CD14-positive monocyte (primary cell): Measurements from ENCODE around the gene RAB5A. TPM values are rescaled to one million over a fixed set of nuclear protein-coding genes. Genes with fewer than 3 reads are reported as not detected.
"Not testable (repeated sequence)": the region's sequence is repeated elsewhere in the genome, so short reads cannot be mapped to it uniquely, and the experiment has no call there.

Experiments used
- DNase-seq, 3 donors: peaks; one replicate each; pipeline ENCODE4 v3.0.0-alpha.2; 2011 to 2022
- H2AFZ ChIP-seq: 2 replicates; pipeline ENCODE4 v1.6.0; 2012; ENCODE audit warnings: mild to moderate bottlenecking, low read depth, low read length, inconsistent platforms; ENCODE audit not compliant: insufficient read depth, poor library complexity, severe bottlenecking
- H3K27ac ChIP-seq, 2 donors: 1 replicate in 1 of 2; 2 replicates in 1 of 2; pipeline ENCODE4 v1.5.1; 2012 to 2013; ENCODE audit warnings: low read length in 2 of 2, control low read depth in 1 of 2, inconsistent platforms in 1 of 2, low read depth in 1 of 2, mild to moderate bottlenecking in 1 of 2
- H3K27me3 ChIP-seq, 2 donors: one replicate each; pipeline versions ENCODE4 v1.6.0 to v1.6.1; 2011 to 2013; ENCODE audit warnings: low read length in 2 of 2; ENCODE audit not compliant: control insufficient read depth in 2 of 2, insufficient read depth in 2 of 2
- H3K36me3 ChIP-seq, 2 donors: replicated peaks in 1 of 2; 1 replicate in 1 of 2; 2 replicates in 1 of 2; pipeline versions ENCODE4 v1.5.1 to v1.6.1; 2012 to 2013; ENCODE audit warnings: low read length in 2 of 2, control low read depth in 1 of 2, inconsistent platforms in 1 of 2, mild to moderate bottlenecking in 1 of 2; ENCODE audit not compliant: insufficient read depth in 2 of 2, control insufficient read depth in 1 of 2
- H3K4me1 ChIP-seq, 2 donors: 1 replicate in 1 of 2; 2 replicates in 1 of 2; pipeline versions ENCODE4 v1.5.1 to v1.6.1; 2012 to 2013; ENCODE audit warnings: low read length in 2 of 2, control low read depth in 1 of 2, inconsistent platforms in 1 of 2, mild to moderate bottlenecking in 1 of 2, moderate library complexity in 1 of 2; ENCODE audit not compliant: insufficient read depth in 2 of 2, control insufficient read depth in 1 of 2
- H3K4me2 ChIP-seq: replicated peaks from 2 replicates; pipeline ENCODE3; 2012; ENCODE audit warnings: low read length, moderate library complexity, mild to moderate bottlenecking; ENCODE audit not compliant: poor library complexity, severe bottlenecking; ENCODE audit errors: extremely low read depth
- H3K4me3 ChIP-seq, 3 experiments: fragments of 200-600 bp in 1 of 3; sonication (generic) in 1 of 3; replicated peaks in 1 of 3; 1 replicate in 2 of 3; 2 replicates in 1 of 3; pipeline ENCODE4 v1.5.1; 2011 to 2013; ENCODE audit warnings: low read length in 3 of 3, mild to moderate bottlenecking in 3 of 3, control low read depth in 2 of 3, low read depth in 2 of 3, inconsistent platforms in 1 of 3, moderate library complexity in 1 of 3
- H3K79me2 ChIP-seq: 2 replicates; pipeline ENCODE4 v1.6.0; 2012; ENCODE audit warnings: mild to moderate bottlenecking, control low read depth, inconsistent platforms, low read length, moderate library complexity; ENCODE audit not compliant: insufficient read depth
- H3K9ac ChIP-seq: 2 replicates; pipeline ENCODE4 v1.6.0; 2017; ENCODE audit warnings: low read length, mild to moderate bottlenecking; ENCODE audit not compliant: insufficient read depth, poor library complexity, severe bottlenecking
- H3K9me3 ChIP-seq, 2 donors: replicated peaks in 1 of 2; 1 replicate in 1 of 2; 2 replicates in 1 of 2; pipeline versions ENCODE4 v1.5.1 to v1.6.1; 2012 to 2013; ENCODE audit warnings: low read length in 2 of 2, control low read depth in 1 of 2; ENCODE audit not compliant: control insufficient read depth in 1 of 2, insufficient read depth in 1 of 2
- H4K20me1 ChIP-seq: 2 replicates; pipeline ENCODE4 v1.6.0; 2012; ENCODE audit warnings: mild to moderate bottlenecking, low read length, control low read depth, moderate library complexity; ENCODE audit not compliant: insufficient read depth
- H3K27ac Mint-ChIP-seq, 7 donors: one replicate each; pipeline ENCODE4 v1.8.0; 2020; ENCODE audit warnings: mild to moderate bottlenecking in 7 of 7, mixed read lengths in 7 of 7, moderate library complexity in 6 of 7, inconsistent platforms in 2 of 7
- H3K27me3 Mint-ChIP-seq, 3 donors: one replicate each; pipeline ENCODE4 v1.8.0; 2021 to 2022; ENCODE audit warnings: low read depth in 3 of 3, mild to moderate bottlenecking in 3 of 3, mixed read lengths in 3 of 3, moderate library complexity in 3 of 3, inconsistent platforms in 1 of 3
- H3K36me3 Mint-ChIP-seq, 2 donors: one replicate each; pipeline ENCODE4 v1.8.0; 2020; ENCODE audit warnings: mixed read lengths in 2 of 2, inconsistent platforms in 1 of 2, mild to moderate bottlenecking in 1 of 2
- H3K4me1 Mint-ChIP-seq: one replicate; pipeline ENCODE4 v1.8.0; 2020; ENCODE audit warnings: mild to moderate bottlenecking, mixed read lengths
- H3K4me3 Mint-ChIP-seq, 2 donors: one replicate each; pipeline ENCODE4 v1.8.0; 2020; ENCODE audit warnings: mild to moderate bottlenecking in 2 of 2, mixed read lengths in 2 of 2, moderate library complexity in 1 of 2
- H3K9me3 Mint-ChIP-seq, 7 donors: one replicate each; pipeline ENCODE4 v1.8.0; 2020 to 2022; ENCODE audit warnings: mixed read lengths in 7 of 7, mild to moderate bottlenecking in 6 of 7, moderate library complexity in 6 of 7, inconsistent platforms in 2 of 7
- CTCF ChIP-seq: fragments of 200-600 bp; IDR thresholded peaks from one replicate; pipeline ENCODE4 v1.8.0; 2022; ENCODE audit warnings: antibody characterized with exemption, mild to moderate bottlenecking
- WGBS: methylation state at CpG from one replicate; pipeline ENCODE4 v1.1.5; 2013; ENCODE audit warnings: missing lambda C conversion rate; ENCODE audit not compliant: insufficient coverage; 5-methylcytosine and 5-hydroxymethylcytosine counted together
- intact Hi-C, 2 donors: fragments of 100-400 bp; cut with micrococcal nuclease; formaldehyde crosslinking; loops; one replicate each; pipeline versions ENCODE4 v1.15.0 to v1.15.1; 2023
- polyA plus RNA-seq, 3 donors: library from polyadenylated mRNA; depleted of rRNA in 1 of 3; unstranded in 2 of 3; stranded (reverse) in 1 of 3; fragments of 300-500 nt in 2 of 3; fragments of >200 nt in 1 of 3; fragmentation: Illumina TruSeq in 2 of 3; gene quantifications; 1 replicate in 2 of 3; 2 replicates in 1 of 3; pipeline ENCODE4 v1.2.3, GENCODE V29; 2012 to 2021
- small RNA-seq: library from RNA; depleted of rRNA; stranded (forward); fragments of <200 nt; gene quantifications from one replicate; pipeline ENCODE3, GENCODE V24; 2012; ENCODE audit warnings: low read depth; ENCODE audit not compliant: insufficient read length

RAB5A gene
- polyA plus RNA-seq, 3 donors, result 25.7 to 60.2 (median 33.8) TPM

GRCh38 chr3:20028905-20029331 is 82.0 kb downstream of the RAB5A start:
- no peaks in the 10 kb centered on the region for H3K79me2 ChIP-seq
- H3K36me3 ChIP-seq, result no peaks in the 10 kb centered on the region
- no CpG with 5 or more reads among the region's 7 CpGs for WGBS
- Mint-ChIP-seq H3K27ac (no peak overlapping the region), H3K27me3 (peaks cover 0 to 8% (median 2%) of the 10 kb centered on the region in 3 donors), H3K4me3 (no peak overlapping the region), H3K36me3 (no peaks in the 10 kb centered on the region), H3K4me1 (peaks cover 3% of the 10 kb centered on the region), H3K9me3 (no peaks in the 10 kb centered on the region)
- no peaks in the 10 kb centered on the region for H3K4me1 ChIP-seq
- no peaks in the 10 kb centered on the region for H4K20me1 ChIP-seq
- no peak overlapping the region for H3K9ac ChIP-seq
- no peak for TF ChIP-seq CTCF
- no peak for DNase-seq
- no peaks in the 10 kb centered on the region for H3K27me3 ChIP-seq
- no peaks in the 10 kb centered on the region for H3K9me3 ChIP-seq
- no peak overlapping the region for H3K4me3 ChIP-seq
- H3K27ac ChIP-seq, result no peak overlapping the region
- intact Hi-C loops, result no loop called here
- H3K4me2 ChIP-seq, result no peak overlapping the region
- H2AFZ ChIP-seq, result no peak overlapping the region

GRCh38 chr3:20031939-20032338 is 85.0 kb downstream of the RAB5A start:
- intact Hi-C loops, result loop anchor here in 1 of 2 donors (2.0 kb wide), 1 partner anchor 47 kb away; no protein-coding TSS in a partner anchor
- not testable (repeated sequence) for H3K36me3 ChIP-seq, H4K20me1 ChIP-seq, H3K9me3 ChIP-seq, H2AFZ ChIP-seq, H3K4me2 ChIP-seq, H3K4me3 ChIP-seq, H3K4me1 Mint-ChIP-seq, H3K27ac Mint-ChIP-seq, H3K4me3 Mint-ChIP-seq, H3K27me3 Mint-ChIP-seq, H3K79me2 ChIP-seq, H3K9me3 Mint-ChIP-seq, H3K27me3 ChIP-seq, H3K27ac ChIP-seq, H3K9ac ChIP-seq, H3K4me1 ChIP-seq, H3K36me3 Mint-ChIP-seq, DNase-seq
- no CpG with 5 or more reads among the region's 7 CpGs for WGBS

Small RNAs within 50 kb of the gene (small RNA-seq; reads per million reads assigned to genes)
- gene RNU4-85P (not detected), gene RPL39P18 (not detected)

Other genes starting within 250 kb of the RAB5A start
- under 1 TPM; 0.16 to 0.80 (median 0.73) TPM for gene EFHB, start 12.9 kb upstream of the RAB5A start, polyA plus RNA-seq
- gene PP2D1, start 65.2 kb downstream of the RAB5A start, polyA plus RNA-seq, result under 1 TPM in 2 of 3 donors, not detected in 1; 0.41 to 0.56 TPM
- gene KAT2B, start 93.3 kb downstream of the RAB5A start, polyA plus RNA-seq, result 10 to 100 TPM in 1 of 3 donors, 1 to 10 TPM in 2; 2.7 to 14.6 (median 3.5) TPM
- under 1 TPM; 0.07 to 0.42 (median 0.15) TPM for gene SGO1, start 239.1 kb downstream of the RAB5A start, polyA plus RNA-seq